Measurements from ENCODE around the gene PCGF1. TPM values are rescaled to one million over a fixed set of nuclear protein-coding genes. Genes with fewer than 3 reads are reported as not detected.

PCGF1 gene
- total and polyA plus RNA-seq, 2 of the 8 experiments (the other 6 are each of a cell fraction or from before 2014, with no cell fraction given): 10.0 to 23.7 TPM

GRCh38 chr2:74497777-74498499 lies 9.6 kb downstream of the PCGF1 start:
- peak in 1 of 2 experiments; percentile 79 for DNase-seq (ENCODE audit: low read depth in 1 of 2, low spot score in 2 of 2)
- H3K4ac ChIP-seq (replicated peaks; ENCODE audit: insufficient read length, low read depth, low read length): no peak overlapping the region
- no peaks in the 10 kb centered on the region for H3K79me1 ChIP-seq (ENCODE audit: low read depth, low read length)
- peak overlapping the region; percentile 95; the same call in 1 of the 2 replicates for H2BK12ac ChIP-seq (ENCODE audit: low read depth, low read length)
- peaks cover 7 to 47% (median 26%) of the 10 kb centered on the region in 4 experiments for H3K4me1 ChIP-seq (replicated peaks in 1 of 4; ENCODE audit: control insufficient read depth in 3 of 4, insufficient read depth in 4 of 4, low read length in 3 of 4)
- peak overlapping the region; percentile 57; the same call in 1 of the 2 replicates for H2AFZ ChIP-seq (ENCODE audit: low read length)
- no peak overlapping the region for H3K23ac ChIP-seq (ENCODE audit: insufficient read length)
- H3K14ac ChIP-seq (ENCODE audit: insufficient read length): no peak overlapping the region
- H2AK5ac ChIP-seq (ENCODE audit: low read depth, low read length): no peak overlapping the region
- H2BK20ac ChIP-seq (ENCODE audit: low read length): no peak overlapping the region; the same call in 1 of the 2 replicates
- H4K8ac ChIP-seq (ENCODE audit: extremely low read depth, insufficient read depth, low read length): peak overlapping the region; percentile 75
- no peaks in the 10 kb centered on the region for H3K79me2 ChIP-seq (ENCODE audit: control insufficient read depth in 1 of 2, insufficient read depth in 2 of 2, low read length in 2 of 2)
- ChIA-PET CTCF (ENCODE audit: partially characterized antibody) (interaction anchor here (0.9 to 5.1 kb wide), 5 partner anchors 13 to 89 kb away, joined by 3 to 24 read pairs (median 8); partner anchors contain the start of genes CCDC142 and TTC31), POLR2A (ENCODE audit: partially characterized antibody) (interaction anchor here (0.6 to 9.4 kb wide), 16 partner anchors 9 to 496 kb away, joined by 3 to 73 read pairs (median 5); partner anchors contain the start of genes AUP1, CCDC142, DQX1 and HTRA2)
- H3K4me3 ChIP-seq (ENCODE audit: extremely low read depth in 1 of 4, insufficient read depth in 2 of 4, low read depth in 3 of 4, low read length in 4 of 4): peak overlapping the region; percentile 20 to 57 (median 46)
- no peak overlapping the region for H4K5ac ChIP-seq (ENCODE audit: insufficient read length, low read depth, low read length)
- H3K23me2 ChIP-seq (ENCODE audit: low read depth, low read length): peaks cover 24% of the 10 kb centered on the region; the same call in 1 of the 2 replicates
- H3K56ac ChIP-seq (replicated peaks; ENCODE audit: insufficient read length, low read depth, low read length): no peak overlapping the region
- peaks cover 68 to 81% (median 79%) of the 10 kb centered on the region in 4 experiments for H3K27me3 ChIP-seq (replicated peaks in 1 of 4; ENCODE audit: control insufficient read depth in 3 of 4, extremely low read depth in 1 of 4, insufficient read depth in 3 of 4, low read length in 3 of 4)
- H3K9ac ChIP-seq (replicated peaks in 1 of 4; ENCODE audit: extremely low read depth in 1 of 4, low read depth in 3 of 4, low read length in 3 of 4): peak overlapping the region in 1 of 4 experiments; percentile 25; a peak in 3 of 7 replicates
- H4K20me1 ChIP-seq (replicated peaks in 1 of 2; ENCODE audit: control insufficient read depth in 1 of 2, insufficient read depth in 2 of 2, low read length in 2 of 2): peaks cover 0 to 16% of the 10 kb centered on the region in 2 experiments
- WGBS, 2 experiments (ENCODE audit: extremely low coverage in 1 of 2, insufficient coverage in 1 of 2, insufficient read length in 1 of 2, insufficient replicate concordance in 2 of 2, low coverage in 1 of 2, low lambda C conversion rate in 2 of 2, missing lambda C conversion rate in 1 of 2): 4% methylated on average over 51 of the region's 61 CpGs; no CpG with 5 or more reads in 1 of the 2 experiments
- no peaks in the 10 kb centered on the region for H3K9me3 ChIP-seq (ENCODE audit: insufficient read depth in 2 of 2, low read depth in 1 of 2, low read length in 1 of 2)
- H3K36me3 ChIP-seq (ENCODE audit: control insufficient read depth in 2 of 4, insufficient read depth in 4 of 4, low read length in 3 of 4): peaks cover 0 to 1% (median 0%) of the 10 kb centered on the region in 4 experiments; a peak in 2 of 8 replicates
- H3K18ac ChIP-seq (ENCODE audit: extremely low read depth, low read length): peak overlapping the region; percentile 96
- H2BK5ac ChIP-seq (ENCODE audit: low read depth, low read length): peak overlapping the region; percentile 26; the same call in 1 of the 2 replicates
- no peak overlapping the region for H4K91ac ChIP-seq (replicated peaks; ENCODE audit: insufficient read length, low read length)
- no peak for FAIRE-seq
- H3K4me2 ChIP-seq (ENCODE audit: insufficient read depth in 1 of 2, low read depth in 2 of 2, low read length in 2 of 2): peak overlapping the region; percentile 78 to 97
- no peak overlapping the region for H3K27ac ChIP-seq (ENCODE audit: low read depth, low read length)
- peak overlapping the region; percentile 72; the same call in 1 of the 2 replicates for H2BK15ac ChIP-seq (ENCODE audit: low read length)
- H2BK120ac ChIP-seq (replicated peaks; ENCODE audit: low read depth, low read length): no peak overlapping the region
- TF ChIP-seq SIN3A (conservative IDR thresholded peaks at IDR 0.05 in 1 of 2, IDR thresholded peaks at IDR 0.05 in 1 of 2; ENCODE audit: low read depth in 1 of 2, low read length in 2 of 2) (peak in 1 of 2 experiments; percentile 27; a peak in 1 of 4 replicates), CTCF (IDR thresholded peaks at IDR 0.05; ENCODE audit: control extremely low read depth in 1 of 3, insufficient read depth in 1 of 3, low read depth in 1 of 3, low read length in 3 of 3) (no peak), PHF8 (conservative IDR thresholded peaks at IDR 0.05; ENCODE audit: low read depth, low read length) (no peak), EGR1 (IDR thresholded peaks at IDR 0.05; ENCODE audit: borderline replicate concordance, low read depth, low read length) (no peak), E2F6 (IDR thresholded peaks at IDR 0.05) (peak; percentile 75), CREB1 (IDR thresholded peaks at IDR 0.05) (peak; percentile 62; the same call in 1 of the 2 replicates)
